GM19328 (cell line): Measurements from ENCODE around the gene CBFA2T2.

Experiments
- ATAC-seq: cut with Tn5 transposase; IDR thresholded peaks from one replicate; pipeline ENCODE4 v1.9.1; 2021; ENCODE audit warnings: mild to moderate bottlenecking, moderate library complexity; ENCODE audit not compliant: unreplicated experiment

CBFA2T2 gene

DNA sequence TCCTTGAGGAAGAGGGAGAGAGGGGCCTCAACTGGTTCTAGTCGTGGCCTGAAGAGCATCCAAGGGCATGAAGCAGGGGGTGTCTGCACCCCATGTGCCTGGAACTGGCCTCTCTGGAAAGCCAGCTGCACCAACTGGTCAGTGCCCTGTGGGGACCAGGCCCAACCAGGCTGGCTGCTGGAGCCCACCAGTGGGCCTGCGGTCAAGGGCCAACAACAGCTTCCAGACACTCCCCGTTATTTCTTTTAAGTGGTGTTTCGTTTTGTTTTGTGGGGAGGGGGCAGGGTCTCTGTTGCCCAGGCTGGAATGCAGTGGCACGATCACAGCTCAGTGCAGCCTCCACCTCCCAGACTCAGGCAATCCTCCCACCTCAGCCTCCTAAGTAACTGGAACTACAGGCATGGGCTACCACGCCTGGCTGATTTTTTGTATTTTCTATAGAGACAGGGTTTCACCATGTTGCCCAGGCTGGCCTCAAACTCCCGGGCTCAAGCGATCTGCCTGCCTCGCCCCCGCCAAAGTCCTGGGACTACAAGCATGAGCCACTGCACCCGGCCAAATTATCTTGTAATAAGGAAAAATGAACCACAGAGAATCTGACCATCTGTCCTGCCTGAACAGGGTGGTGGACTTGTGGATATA, 160.3 kb downstream of the CBFA2T2 start:
- ATAC-seq: no peak

DNA sequence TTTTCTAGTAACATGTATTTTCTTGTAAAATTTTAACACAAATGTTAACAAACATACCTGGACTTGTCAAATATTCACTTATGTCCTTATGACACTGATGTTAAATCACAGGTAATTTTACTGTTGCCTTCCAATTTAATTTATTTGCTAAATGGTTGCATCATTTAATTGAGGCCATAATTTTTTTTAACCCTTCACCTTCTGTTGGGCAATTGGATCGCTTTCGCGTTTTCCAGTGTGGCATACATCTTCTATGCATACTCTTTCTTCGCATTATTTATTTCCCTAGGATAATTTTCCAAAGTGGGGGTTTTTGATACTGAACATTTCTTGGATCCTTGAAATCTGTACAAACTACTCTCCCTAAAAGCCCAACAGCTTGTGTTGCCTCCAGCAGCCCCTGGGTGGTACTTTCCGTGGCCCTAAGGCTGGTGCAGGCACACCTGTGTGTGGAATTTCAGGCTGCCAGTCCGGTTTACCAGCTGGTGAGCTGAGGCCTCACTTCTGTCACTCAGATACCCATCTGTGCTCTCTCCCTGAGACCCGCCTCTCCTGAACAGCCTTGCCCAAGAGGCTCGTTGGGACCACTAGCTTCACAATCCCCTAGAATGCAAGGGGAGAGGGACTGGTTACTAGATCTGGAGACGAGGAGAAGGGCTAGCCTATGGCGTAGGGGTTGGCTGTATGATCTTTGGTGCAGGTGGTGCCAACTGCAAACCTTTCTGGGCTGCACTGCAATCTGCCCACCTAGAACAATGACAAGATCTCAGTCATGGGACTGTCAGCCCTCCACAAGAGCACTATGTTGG, 161.1 kb downstream of the CBFA2T2 start:
- no peak for ATAC-seq

DNA sequence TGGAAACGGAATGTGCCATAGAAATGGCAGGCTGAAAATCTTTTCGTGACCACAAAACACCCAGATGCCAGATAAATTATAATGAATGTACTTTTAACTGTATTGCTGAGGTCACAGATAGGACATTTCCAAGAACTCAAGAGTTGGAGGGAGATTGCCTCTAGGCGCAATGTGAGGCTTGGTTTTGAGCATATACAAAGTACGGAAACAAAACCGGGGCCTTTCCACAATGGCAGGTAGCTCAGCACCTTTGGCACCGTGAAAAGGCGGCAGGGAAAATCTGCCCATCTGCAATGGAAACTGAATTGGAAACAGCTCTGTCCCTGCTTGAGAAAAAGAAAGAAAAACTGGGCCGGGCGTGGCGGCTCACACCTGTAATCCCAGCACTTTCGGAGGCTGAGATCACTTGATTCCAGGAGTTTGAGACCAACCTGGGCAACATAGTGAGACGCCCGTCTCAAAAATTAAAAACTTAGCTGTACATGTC, 161.7 kb downstream of the CBFA2T2 start:
- no peak for ATAC-seq

DNA sequence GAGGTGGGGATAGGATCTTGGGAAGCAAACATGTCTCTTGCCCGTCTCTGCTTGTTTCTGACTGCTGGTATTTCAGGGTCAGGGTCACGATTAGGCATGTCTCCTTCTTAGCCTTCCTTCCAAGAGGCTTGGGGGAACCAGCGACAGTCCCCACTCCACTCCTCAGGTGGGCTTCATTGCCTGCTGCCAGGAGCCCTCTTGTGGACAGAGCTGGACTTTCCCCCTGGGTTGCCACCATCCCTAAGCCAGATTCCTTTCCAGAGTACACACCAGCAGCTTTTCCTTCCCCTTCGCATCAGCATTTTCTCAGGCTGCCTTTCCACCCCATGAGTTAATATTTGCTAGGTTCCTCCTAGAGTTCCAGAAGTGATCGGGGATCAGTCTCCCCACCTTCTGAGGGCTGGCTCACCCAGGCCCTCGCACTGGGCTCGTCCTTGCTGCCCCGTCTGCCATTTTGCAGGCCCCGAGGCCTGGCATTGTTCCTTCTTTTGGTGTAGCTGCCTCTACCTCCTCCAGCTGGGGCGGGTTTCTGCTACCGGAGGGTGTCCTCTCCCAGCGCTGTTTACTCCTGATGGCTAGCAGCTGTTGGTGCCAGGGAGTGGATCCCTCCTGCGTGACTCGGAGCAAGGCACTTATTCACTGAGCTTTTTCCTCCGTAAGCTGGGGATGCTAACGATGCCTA, 163.5 kb downstream of the CBFA2T2 start:
- ATAC-seq: no peak

DNA sequence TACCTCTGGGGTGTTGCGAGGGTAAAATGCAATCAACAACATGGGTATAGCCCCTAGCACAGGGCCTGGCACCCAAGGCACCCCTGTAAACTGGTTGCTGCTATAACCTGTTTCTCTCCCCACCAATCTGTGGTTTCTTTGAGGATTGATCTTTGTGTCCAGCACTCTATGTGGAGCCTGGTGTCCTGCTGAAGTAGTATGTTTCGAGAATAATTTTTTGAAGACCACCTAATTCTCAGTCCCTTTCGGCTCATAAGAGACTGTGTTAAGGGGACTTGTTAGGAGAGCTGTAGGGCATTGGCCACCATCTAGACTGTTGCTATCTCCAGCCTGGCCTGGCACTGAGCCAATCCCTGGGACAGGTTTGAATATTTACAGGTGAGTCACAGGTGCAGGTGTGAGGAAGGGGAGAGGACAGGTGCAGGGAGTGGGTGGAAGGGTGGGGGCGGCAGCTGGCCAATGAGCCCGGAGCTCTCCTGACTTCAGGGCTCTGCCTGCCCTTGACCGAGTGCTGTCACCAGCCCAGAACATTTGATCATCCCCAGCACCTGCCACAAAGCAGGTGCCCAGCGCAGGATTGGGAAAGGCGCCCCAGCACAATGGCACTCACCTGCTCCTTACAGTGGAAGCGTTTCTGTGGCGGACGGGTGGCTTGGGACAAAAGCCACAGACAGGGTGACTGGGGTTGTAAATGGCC, 164.2 kb downstream of the CBFA2T2 start:
- ATAC-seq: no peak

DNA sequence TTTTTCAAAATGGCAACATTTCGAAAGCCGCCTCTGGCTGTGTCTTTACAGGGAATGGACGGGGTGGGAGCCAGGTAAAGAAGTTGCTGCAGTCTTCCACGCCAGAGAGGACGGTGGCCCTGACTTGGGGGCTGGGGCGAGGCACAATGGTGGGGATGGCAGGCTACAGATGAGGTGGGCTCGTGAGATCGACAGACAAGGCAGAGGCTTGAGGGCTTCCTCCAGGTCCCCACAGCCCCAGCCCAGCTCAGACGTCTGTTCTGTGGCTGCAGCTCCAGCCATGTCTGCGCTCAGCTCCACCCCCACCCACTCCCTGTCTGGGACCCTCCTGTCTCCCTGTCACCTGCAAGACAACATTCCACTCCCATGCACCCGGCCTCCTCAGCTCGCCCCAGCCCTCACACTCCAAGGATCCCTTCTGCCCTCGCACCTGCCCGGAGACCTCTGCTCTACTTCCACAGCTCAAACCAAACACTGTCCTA, 164.8 kb downstream of the CBFA2T2 start:
- no peak for ATAC-seq

DNA sequence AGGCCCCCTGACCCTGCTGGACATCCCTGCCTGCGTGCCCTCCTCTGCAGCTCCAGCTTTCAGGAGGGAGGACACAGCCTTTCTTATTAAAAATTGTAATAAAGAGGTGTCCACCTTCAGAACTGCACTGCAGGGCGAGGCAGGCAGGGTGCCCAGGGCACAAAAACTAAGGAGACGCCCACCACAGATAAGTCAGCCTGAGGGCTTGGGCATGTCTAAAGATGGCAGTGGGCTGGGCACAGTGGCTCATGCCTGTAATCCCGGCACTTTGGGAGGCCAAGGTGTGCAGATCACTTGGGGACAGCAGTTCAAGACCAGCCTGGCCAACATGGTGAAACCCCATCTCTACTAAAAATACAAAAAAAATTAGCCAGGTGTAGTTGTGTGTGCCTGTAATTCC, 165.3 kb downstream of the CBFA2T2 start:
- ATAC-seq: no peak

DNA sequence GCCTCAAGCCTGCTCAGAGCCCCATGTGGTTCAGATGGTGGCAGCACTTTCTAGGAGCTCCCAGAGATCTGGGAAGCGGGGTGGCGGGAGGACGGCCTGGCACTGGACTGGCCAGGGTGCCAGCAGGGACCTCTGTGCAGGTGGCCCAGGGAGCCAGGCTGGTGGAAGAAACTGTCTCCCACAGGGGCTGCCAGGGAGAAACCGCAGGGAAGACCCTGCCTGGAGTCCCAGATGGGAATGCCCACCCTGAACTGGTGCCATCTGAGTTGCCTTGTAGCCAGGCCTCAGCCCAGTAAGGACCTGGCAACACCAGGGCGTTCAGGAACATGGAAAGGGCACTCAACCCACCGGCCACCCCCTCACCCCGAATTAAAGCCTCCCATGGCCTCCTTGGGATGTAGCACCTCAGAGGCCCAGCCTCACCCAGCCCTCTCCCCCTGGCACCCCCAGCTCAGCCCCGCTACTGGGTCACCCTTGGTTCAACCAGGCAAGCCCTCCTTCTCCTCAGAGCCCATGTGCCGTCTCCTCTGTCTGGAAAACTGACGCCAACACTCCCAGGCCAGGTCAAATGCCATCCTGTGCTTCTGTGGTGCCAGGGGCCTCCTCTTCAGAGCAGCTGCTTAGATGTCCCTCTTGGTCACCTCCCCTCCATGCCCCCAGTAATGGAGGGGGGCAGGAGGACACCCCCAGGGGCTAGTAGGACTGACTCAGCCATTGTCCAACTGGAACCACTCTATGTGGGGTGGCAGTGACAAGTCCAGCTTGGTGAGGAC, 166.3 kb downstream of the CBFA2T2 start:
- ATAC-seq: no peak

DNA sequence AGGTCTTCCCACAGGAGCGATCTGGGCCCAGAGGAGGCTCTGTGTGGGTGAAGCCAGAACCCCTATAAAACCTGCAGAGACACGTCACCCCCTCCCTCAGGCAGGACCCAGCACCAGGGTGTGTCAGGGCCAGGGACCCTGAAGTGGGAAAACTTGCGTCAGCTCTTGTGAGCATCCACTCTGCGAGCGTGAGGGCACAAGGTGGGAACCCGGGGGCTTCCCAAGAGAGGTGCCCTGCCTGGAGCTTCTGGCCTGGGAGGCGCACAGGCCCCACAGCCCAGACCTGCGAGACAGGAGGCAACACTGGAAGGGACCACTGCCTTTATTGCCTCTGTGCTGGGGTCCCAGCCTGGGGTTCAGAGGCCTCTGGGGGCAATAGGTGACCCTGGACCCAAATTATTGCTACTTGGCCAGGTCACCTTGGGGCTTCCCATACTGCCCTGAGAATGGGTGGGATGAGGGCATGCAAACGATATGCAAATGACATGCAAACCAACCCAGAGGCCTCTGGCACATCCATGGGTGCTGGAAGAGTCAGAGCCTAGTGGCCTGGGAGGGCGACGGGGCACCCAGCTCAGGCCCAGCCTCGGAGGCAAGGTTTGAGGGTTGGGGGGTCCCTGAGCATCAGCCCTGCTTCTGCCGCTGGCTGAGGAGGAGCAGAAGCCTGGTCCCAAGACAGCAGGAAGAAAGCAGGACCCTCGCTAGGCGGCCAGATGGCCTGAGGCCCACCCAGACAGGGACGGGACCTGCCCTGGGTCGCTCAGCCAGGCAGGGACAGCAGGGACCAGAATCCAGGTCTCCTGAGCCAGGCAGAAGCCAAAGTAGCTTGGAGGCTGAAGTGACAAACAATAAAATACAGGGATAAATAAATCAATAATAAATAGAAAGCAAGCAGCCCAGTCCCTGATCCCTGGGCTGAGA, 167.1 kb downstream of the CBFA2T2 start:
- no peak for ATAC-seq

DNA sequence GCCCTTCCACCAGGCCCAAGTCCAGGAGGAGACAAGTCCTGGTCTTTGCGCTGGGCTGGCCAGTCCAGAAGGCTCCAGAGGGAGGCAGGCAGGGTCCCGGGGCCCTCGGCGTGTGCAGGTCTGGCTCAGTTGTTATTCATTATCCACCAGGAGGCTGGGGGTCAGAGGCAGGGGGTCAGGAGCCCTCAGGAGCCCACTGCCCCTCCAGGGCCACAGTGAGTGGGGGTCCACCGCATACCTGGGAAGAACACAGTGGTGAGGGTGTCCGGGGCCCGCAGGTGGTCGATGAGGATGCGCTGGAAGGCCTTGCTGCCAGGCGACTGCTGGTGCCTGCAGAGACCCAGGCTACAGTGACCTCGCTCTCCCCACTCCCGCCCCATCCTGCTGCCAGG, 167.8 kb downstream of the CBFA2T2 start:
- no peak for ATAC-seq

DNA sequence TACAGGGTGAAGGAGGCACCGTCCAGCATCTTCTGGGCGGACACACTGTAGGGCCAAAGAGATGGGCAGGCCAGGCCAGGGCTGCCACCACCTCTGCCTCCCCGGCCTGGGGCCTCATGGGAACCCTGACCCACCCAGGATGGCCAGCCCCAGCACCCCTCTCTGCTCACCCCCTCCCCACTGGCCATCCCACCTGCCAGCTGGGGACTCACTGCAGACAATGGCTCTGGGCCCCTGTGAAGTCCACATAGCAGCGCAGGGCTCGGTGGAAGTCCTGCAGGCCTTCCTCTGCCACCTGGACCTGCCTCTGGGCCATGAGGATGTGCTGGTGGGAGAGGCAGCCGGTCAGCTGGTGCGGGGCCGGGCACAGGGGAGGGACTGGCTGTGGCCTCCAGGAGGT, 168.6 kb downstream of the CBFA2T2 start:
- ATAC-seq: no peak

DNA sequence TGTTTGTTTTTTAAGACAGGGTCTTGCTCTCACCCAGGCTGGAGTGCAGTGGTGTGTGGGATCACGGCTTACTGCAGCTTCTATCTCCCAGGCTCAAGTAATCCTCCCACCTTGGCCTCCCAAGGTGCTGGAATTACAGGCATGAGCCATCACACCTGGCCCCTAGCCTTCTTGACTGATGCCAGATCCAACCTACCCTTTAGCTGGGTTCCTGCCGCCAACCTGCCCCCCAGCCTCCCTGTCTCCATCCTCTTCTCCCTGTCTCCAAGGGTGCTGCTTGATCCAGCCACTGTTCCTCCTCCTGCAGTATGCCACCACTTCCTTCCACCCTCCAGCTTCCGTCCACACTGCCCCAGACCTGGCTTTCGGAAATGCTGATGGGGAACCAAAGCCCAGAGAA, 169.0 kb downstream of the CBFA2T2 start:
- ATAC-seq: no peak

DNA sequence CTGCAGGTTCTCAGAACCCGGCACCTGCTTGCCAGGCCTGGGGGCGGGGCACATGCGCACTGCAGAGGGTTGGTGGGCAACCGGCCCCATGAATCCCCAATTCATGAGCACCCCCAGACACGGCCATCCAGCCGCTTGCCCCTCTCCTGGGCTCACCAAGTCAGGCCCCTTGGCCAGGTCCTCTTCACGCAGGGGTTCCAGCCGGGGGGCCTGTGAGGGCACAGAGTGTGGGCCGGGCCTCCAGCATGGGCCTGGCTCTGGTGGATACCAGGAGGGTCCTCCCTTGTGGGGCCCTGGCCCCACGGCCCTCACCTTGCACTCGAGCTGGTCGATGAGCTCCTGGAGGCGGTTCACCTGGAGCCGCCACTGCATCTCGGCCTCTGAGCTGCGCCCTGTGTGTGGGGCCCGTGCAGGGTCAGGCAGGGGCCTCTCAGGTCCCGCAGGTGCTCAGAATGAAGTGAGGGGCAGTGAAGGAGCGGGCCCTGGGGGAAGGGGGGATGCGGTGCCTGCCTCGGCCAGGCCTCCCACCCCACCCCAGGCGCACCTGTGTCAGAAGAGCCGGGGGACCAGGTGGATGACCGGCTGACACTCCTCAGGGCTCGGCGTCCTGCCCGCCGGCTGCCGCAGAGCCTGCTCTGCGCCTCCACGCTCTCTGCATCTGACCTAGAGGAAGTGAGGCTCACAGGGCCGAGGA, 169.6 kb downstream of the CBFA2T2 start:
- no peak for ATAC-seq

DNA sequence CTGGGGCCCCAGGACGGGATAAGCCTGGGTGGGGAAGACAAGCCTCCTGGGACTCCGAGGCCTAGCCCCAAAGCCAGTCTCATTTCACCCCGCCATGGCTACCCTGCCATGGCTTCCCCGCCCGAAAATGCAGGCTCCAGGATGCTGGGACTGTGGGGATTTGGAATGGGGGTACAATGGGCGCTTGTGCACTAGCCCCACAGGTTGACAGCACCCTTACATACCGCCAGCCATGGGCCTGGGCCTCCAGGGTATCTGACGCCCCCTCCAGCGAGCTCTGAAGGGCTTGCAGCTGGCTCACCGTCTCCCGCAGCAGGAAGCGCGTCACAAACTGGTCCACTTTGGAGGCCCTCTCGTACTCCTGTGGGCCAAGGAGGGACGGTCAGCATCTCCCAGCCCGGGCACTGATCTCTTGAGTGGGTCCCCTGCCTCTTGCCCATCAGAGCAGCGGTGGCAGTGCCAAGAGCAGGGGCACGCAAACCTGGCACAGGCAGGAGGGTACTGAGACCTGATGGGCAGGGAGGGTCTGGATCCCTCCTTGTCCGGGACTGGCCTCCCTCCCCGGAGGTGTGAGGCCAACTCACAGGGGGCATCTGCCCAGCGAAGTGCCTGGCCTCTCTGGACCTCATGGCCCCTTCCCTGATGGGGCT, 170.3 kb downstream of the CBFA2T2 start:
- no peak for ATAC-seq

DNA sequence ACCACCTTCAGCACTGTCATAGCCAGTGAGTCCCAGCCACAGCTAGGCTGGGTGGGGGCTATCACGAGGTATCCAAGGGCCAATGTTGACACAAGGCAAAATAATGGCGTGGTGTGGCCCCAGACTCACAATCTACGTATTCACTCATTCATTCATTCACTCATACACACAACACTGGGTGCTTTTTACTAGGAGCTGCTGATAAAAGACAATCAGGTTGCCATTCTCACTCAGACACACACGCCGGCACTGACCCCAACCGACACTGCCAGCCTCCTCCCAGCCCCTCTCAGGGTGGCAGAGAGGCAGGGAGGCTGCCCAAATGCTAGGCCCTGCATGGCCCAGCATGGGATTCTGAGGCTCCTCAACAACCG, 170.8 kb downstream of the CBFA2T2 start:
- no peak for ATAC-seq

DNA sequence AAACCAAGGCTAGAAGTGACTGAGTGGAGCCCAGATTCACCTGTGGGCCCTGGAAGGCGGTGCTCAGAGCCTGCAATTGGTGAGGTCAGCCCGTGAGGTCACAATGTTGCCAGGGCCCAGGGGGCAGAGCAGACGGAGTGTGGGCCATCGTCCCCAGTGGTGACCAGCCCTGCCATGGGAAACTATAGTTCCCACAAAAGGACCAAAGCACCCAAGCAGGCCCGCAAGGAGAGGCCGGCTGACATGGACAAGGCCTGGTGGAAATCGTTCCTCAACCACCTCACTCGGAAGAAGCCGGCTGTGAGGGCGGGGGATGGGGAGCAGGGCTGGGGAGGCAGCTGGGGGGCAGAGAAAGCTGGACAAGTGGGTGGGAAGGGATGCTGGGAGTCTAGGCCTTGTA, 172.3 kb downstream of the CBFA2T2 start, which contains the start of gene C20orf144:
TSS of gene C20orf144 (plus strand) at position 156 of the 400 bp plus-strand sequence. CDS start at position 175, 19 bp downstream.
- no peak for ATAC-seq

DNA sequence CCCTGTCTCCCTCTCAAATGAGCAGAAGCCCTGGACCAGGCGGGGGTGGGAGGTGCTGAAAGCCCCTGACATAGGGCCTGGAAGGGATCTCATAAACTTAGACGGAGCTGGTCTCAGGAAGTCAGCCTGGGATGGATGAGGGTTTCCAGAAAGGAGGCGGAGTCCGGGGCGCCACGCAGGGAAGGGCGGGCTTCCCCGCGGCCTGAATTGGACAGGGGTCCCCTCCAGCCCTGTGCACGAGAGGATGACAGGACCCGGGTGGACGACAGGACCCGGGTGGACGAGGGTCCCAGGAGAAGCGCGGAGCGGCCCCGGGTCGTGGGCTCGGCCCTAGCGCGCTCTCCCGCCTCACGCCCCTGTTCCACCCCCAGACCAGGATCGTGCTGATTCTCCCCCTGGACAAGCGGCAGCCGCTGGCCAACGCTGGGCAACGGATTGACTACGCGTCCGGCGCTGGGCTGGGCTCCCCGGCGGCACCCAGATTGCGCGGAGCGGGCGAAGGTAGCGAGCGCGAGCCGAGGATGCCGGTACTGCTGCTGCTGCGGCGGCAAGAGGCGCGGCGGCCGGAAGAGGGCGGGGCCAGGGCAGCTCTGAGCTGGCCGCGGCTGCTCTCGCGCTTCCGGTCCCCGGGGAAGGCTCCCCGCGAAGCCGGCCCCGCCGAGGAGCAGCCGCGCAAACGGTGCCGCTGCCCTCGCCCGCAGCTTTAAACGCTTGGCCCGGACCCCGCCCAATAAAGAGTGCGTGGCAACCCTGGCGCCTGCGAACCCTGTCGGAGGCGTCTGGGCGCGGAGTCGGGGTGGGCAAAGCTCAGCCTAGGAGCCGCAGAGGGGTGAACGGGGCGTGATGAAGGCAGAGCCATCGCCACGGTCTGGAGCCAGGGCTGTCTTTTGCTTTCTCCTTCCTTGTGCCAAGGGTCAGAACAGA, 173.5 kb downstream of the CBFA2T2 start:
- ATAC-seq: no peak
